ENCODE data around the gene CADPS2.

CADPS2 gene

GRCh38 chr7:122316467-122317388, 569.5 kb downstream of the CADPS2 start:
- no peak for TF ChIP-seq JUND (IDR thresholded peaks at IDR 0.05; ENCODE audit: low read depth)
- in situ Hi-C loops (cut with HindIII; ENCODE audit: low pct_unique_long_range_greater_than_20kb, low sequenced_read_pairs), result no loop called here
- DNase-seq (ENCODE audit: low read depth in 1 of 2, low spot score in 1 of 2), result no peak

DNA sequence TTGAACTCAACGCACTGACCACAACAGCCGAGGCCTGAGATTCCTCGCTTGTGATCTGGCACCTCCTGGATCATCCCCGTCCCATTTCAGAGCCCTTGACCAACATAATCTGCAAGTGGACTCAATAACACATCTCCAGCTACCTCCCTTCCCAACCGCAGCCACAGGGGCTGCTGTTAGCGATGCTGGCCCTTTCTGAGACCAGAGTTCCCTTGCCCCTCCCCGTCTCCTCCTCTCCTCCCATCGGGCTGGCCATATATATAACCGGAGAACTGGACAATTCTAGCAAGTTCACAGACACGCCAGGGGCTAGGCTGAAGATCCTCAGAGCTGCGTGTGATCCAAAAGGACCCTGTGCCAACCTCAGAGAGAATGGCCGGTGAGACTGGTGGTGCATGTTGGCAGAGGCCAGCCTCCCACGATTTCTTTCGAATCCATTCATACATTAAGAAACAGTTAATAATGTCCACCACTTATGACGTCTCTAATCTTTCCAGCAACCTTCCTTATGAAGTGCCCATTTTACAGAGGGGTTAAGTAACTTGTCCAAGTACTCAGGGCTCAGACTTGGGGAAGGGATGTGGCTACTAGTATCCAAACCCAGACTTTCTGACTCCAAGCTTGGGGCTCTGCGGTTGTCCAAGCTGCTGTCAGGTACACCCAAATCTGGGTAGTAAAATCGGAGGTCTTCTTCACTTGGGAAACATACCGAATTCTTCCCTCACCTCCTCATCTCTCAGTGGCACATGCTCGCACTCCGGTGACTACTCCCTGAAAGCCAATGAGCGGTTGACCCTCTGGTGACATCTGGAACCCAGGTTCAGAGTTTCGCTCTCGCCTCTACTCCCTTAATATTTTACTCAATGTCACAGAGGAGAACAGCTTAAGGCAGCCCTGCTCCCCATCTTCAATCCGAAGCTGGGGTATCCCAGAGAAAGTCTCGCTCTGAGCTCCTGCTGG, 570.5 kb downstream of the CADPS2 start:
- no peak for DNase-seq (ENCODE audit: low read depth in 1 of 2, low spot score in 1 of 2)
- in situ Hi-C loops (cut with HindIII; ENCODE audit: low pct_unique_long_range_greater_than_20kb, low sequenced_read_pairs), result no loop called here
- TF ChIP-seq JUND (IDR thresholded peaks at IDR 0.05; ENCODE audit: low read depth), result no peak

- in situ Hi-C loops (cut with HindIII; ENCODE audit: low pct_unique_long_range_greater_than_20kb, low sequenced_read_pairs), result no loop called here
- no peak for DNase-seq (ENCODE audit: low read depth in 1 of 2, low spot score in 1 of 2)
- no peak for TF ChIP-seq JUND (IDR thresholded peaks at IDR 0.05; ENCODE audit: low read depth)
Measured at GRCh38 chr7:122314284-122314683, 572.0 kb downstream of the CADPS2 start.

- TF ChIP-seq JUND (IDR thresholded peaks at IDR 0.05; ENCODE audit: low read depth), result no peak
- DNase-seq (ENCODE audit: low read depth in 1 of 2, low spot score in 1 of 2), result no peak
- in situ Hi-C loops (cut with HindIII; ENCODE audit: low pct_unique_long_range_greater_than_20kb, low sequenced_read_pairs), result no loop called here
Measured at GRCh38 chr7:122312789-122313188, 573.5 kb downstream of the CADPS2 start.

- DNase-seq (ENCODE audit: low read depth in 1 of 2, low spot score in 1 of 2), result no peak
- in situ Hi-C loops (cut with HindIII; ENCODE audit: low pct_unique_long_range_greater_than_20kb, low sequenced_read_pairs), result no loop called here
- no peak for TF ChIP-seq JUND (IDR thresholded peaks at IDR 0.05; ENCODE audit: low read depth)
Measured at GRCh38 chr7:122311734-122312450, 574.4 kb downstream of the CADPS2 start.

- in situ Hi-C loops (cut with HindIII; ENCODE audit: low pct_unique_long_range_greater_than_20kb, low sequenced_read_pairs), result no loop called here
- no peak for DNase-seq (ENCODE audit: low read depth in 1 of 2, low spot score in 1 of 2)
- no peak for TF ChIP-seq JUND (IDR thresholded peaks at IDR 0.05; ENCODE audit: low read depth)
Measured at GRCh38 chr7:122311050-122311700, 575.1 kb downstream of the CADPS2 start.

GRCh38 chr7:122310119-122311021, 575.9 kb downstream of the CADPS2 start:
- no peak for DNase-seq (ENCODE audit: low read depth in 1 of 2, low spot score in 1 of 2)
- in situ Hi-C loops (cut with HindIII; ENCODE audit: low pct_unique_long_range_greater_than_20kb, low sequenced_read_pairs), result no loop called here

GRCh38 chr7:122309421-122309820, 576.8 kb downstream of the CADPS2 start:
- in situ Hi-C loops (cut with HindIII; ENCODE audit: low pct_unique_long_range_greater_than_20kb, low sequenced_read_pairs), result no loop called here
- DNase-seq (ENCODE audit: low read depth in 1 of 2, low spot score in 1 of 2), result no peak
- TF ChIP-seq JUND (IDR thresholded peaks at IDR 0.05; ENCODE audit: low read depth), result no peak

More at GRCh38 chr7:122310119-122311021, 575.9 kb downstream of the CADPS2 start:
- TF ChIP-seq JUND (IDR thresholded peaks at IDR 0.05; ENCODE audit: low read depth), result no peak

DNA sequence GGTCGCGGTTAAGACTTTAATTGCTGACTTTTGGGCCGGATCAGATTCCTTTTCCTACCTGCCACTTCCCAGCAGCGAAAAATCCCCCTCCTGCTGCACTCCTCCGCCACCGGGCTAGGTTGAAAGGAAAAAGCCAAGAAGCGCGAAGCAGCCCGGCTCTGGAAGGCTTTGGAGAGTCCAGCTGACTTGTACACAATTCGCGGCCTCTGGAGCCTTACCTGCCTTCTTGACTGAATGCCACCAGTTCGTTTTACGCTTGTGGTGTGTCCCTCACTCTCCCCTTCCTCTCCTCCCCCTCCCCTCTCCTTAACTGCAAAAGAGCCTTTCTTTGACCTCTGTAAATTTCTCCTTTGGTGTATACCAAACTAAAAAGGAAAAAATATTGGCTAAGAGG, 579.0 kb downstream of the CADPS2 start:
- in situ Hi-C loops (cut with HindIII; ENCODE audit: low pct_unique_long_range_greater_than_20kb, low sequenced_read_pairs), result no loop called here
- DNase-seq (ENCODE audit: low read depth in 1 of 2, low spot score in 1 of 2), result no peak
- no peak for TF ChIP-seq JUND (IDR thresholded peaks at IDR 0.05; ENCODE audit: low read depth)

GRCh38 chr7:122306320-122307227, 579.7 kb downstream of the CADPS2 start:
- TF ChIP-seq JUND (IDR thresholded peaks at IDR 0.05; ENCODE audit: low read depth), result no peak
- in situ Hi-C loops (cut with HindIII; ENCODE audit: low pct_unique_long_range_greater_than_20kb, low sequenced_read_pairs), result no loop called here
- DNase-seq (ENCODE audit: low read depth in 1 of 2, low spot score in 1 of 2), result no peak

All from T47D (cell line).